Measurements from ENCODE around the gene THSD4.

THSD4 gene

GRCh38 chr15:71331173-71331572 lies 215.9 kb downstream of the THSD4 start:
- no peak for DNase-seq (ENCODE audit: low read depth)
- no peak for TF ChIP-seq CTCF (conservative IDR thresholded peaks at IDR 0.05; ENCODE audit: control insufficient read depth, insufficient read depth, low read depth, low read length)
- H3K4me3 ChIP-seq (ENCODE audit: control insufficient read depth, low read depth, low read length), result no peak overlapping the region

GRCh38 chr15:71332431-71333004 lies 217.2 kb downstream of the THSD4 start:
- DNase-seq (ENCODE audit: low read depth), result no peak
- no peak for TF ChIP-seq CTCF (conservative IDR thresholded peaks at IDR 0.05; ENCODE audit: control insufficient read depth, insufficient read depth, low read depth, low read length)
- no peak overlapping the region for H3K4me3 ChIP-seq (ENCODE audit: control insufficient read depth, low read depth, low read length)

GRCh38 chr15:71333136-71333700 lies 217.9 kb downstream of the THSD4 start:
- TF ChIP-seq CTCF (conservative IDR thresholded peaks at IDR 0.05; ENCODE audit: control insufficient read depth, insufficient read depth, low read depth, low read length), result no peak
- DNase-seq (ENCODE audit: low read depth), result no peak
- no peak overlapping the region for H3K4me3 ChIP-seq (ENCODE audit: control insufficient read depth, low read depth, low read length)

- H3K4me3 ChIP-seq (ENCODE audit: control insufficient read depth, low read depth, low read length), result no peak overlapping the region
- no peak for TF ChIP-seq CTCF (conservative IDR thresholded peaks at IDR 0.05; ENCODE audit: control insufficient read depth, insufficient read depth, low read depth, low read length)
- peak; percentile 82 for DNase-seq (ENCODE audit: low read depth)
Observed at GRCh38 chr15:71333839-71334238, 218.6 kb downstream of the THSD4 start.

- no peak overlapping the region for H3K4me3 ChIP-seq (ENCODE audit: control insufficient read depth, low read depth, low read length)
- DNase-seq (ENCODE audit: low read depth), result no peak
Observed at GRCh38 chr15:71334434-71334833, 219.2 kb downstream of the THSD4 start.

GRCh38 chr15:71334873-71335272 lies 219.6 kb downstream of the THSD4 start:
- peak; percentile 79 for DNase-seq (ENCODE audit: low read depth)
- no peak for TF ChIP-seq CTCF (conservative IDR thresholded peaks at IDR 0.05; ENCODE audit: control insufficient read depth, insufficient read depth, low read depth, low read length)
- no peak overlapping the region for H3K4me3 ChIP-seq (ENCODE audit: control insufficient read depth, low read depth, low read length)

More at GRCh38 chr15:71334434-71334833, 219.2 kb downstream of the THSD4 start:
- no peak for TF ChIP-seq CTCF (conservative IDR thresholded peaks at IDR 0.05; ENCODE audit: control insufficient read depth, insufficient read depth, low read depth, low read length)
